Neuronal stem cell (in vitro differentiated cells): ENCODE measurements around the gene ELMOD3.
A peak's percentile ranks its signal among the peaks of the same experiment; 100 is the strongest.
"Not testable (repeated sequence)": the region's sequence is repeated elsewhere in the genome, so short reads cannot be mapped to it uniquely, and the experiment has no call there.

Experiments
- DNase-seq: peaks from one replicate; pipeline ENCODE4 v3.0.0-alpha.2; 2013; ENCODE audit warnings: low spot score
- H2AFZ ChIP-seq: one replicate; pipeline ENCODE4 v1.6.1; 2013; ENCODE audit warnings: mild to moderate bottlenecking, low read length, inconsistent platforms
- H2AK5ac ChIP-seq: 2 replicates; pipeline ENCODE4 v1.6.1; 2013; ENCODE audit warnings: low read depth, mild to moderate bottlenecking, inconsistent platforms, low read length, moderate library complexity, mixed read lengths
- H2BK120ac ChIP-seq: 2 replicates; pipeline ENCODE4 v1.6.1; 2013; ENCODE audit warnings: low read depth, mild to moderate bottlenecking, inconsistent platforms, low read length, moderate library complexity, mixed read lengths
- H2BK12ac ChIP-seq: one replicate; pipeline ENCODE4 v1.6.1; 2013; ENCODE audit warnings: low read length, inconsistent platforms
- H2BK15ac ChIP-seq: 2 replicates; pipeline ENCODE4 v1.6.1; 2013; ENCODE audit warnings: mild to moderate bottlenecking, low read length, inconsistent platforms, mixed read lengths
- H2BK5ac ChIP-seq: one replicate; pipeline ENCODE4 v1.6.1; 2013; ENCODE audit warnings: inconsistent platforms, mild to moderate bottlenecking, low read length, moderate library complexity
- H3K14ac ChIP-seq: one replicate; pipeline ENCODE4 v1.6.1; 2013; ENCODE audit warnings: low read length, inconsistent platforms
- H3K18ac ChIP-seq: 2 replicates; pipeline ENCODE4 v1.6.1; 2013; ENCODE audit warnings: low read length, inconsistent platforms
- H3K23ac ChIP-seq: 2 replicates; pipeline ENCODE4 v1.6.1; 2013; ENCODE audit warnings: low read depth, mild to moderate bottlenecking, mixed read lengths, low read length, inconsistent platforms; ENCODE audit not compliant: poor library complexity
- H3K27ac ChIP-seq: replicated peaks from 3 replicates; pipeline ENCODE4 v1.5.1; 2013; ENCODE audit warnings: low read length, inconsistent platforms
- H3K27me3 ChIP-seq, 3 experiments: 2 replicates each; pipeline ENCODE4 v1.6.1; 2013; ENCODE audit warnings: low read length in 3 of 3, mild to moderate bottlenecking in 2 of 3, inconsistent platforms in 1 of 3, low read depth in 1 of 3, mixed read lengths in 1 of 3, moderate library complexity in 1 of 3; ENCODE audit not compliant: control insufficient read depth in 3 of 3, insufficient read depth in 3 of 3
- H3K36me3 ChIP-seq, 2 donors: replicated peaks in 1 of 2; 2 replicates each; pipeline ENCODE4 v1.6.1; 2013; ENCODE audit warnings: low read length in 2 of 2; ENCODE audit not compliant: control insufficient read depth in 2 of 2, insufficient read depth in 2 of 2
- H3K4ac ChIP-seq: 2 replicates; pipeline ENCODE4 v1.6.1; 2013; ENCODE audit warnings: inconsistent platforms, mild to moderate bottlenecking, low read length, moderate library complexity
- H3K4me1 ChIP-seq, 2 donors: 1 replicate in 1 of 2; 2 replicates in 1 of 2; pipeline ENCODE4 v1.6.1; 2013; ENCODE audit warnings: low read length in 2 of 2, low read depth in 1 of 2; ENCODE audit not compliant: control insufficient read depth in 2 of 2, insufficient read depth in 1 of 2
- H3K4me2 ChIP-seq: one replicate; pipeline ENCODE4 v1.6.1; 2013; ENCODE audit warnings: mild to moderate bottlenecking, low read length, inconsistent platforms; ENCODE audit not compliant: insufficient read depth, poor library complexity, severe bottlenecking
- H3K4me3 ChIP-seq, 2 donors: 2 replicates each; pipeline ENCODE4 v1.5.1; 2013; ENCODE audit warnings: low read length in 2 of 2, mild to moderate bottlenecking in 2 of 2, inconsistent platforms in 1 of 2, moderate library complexity in 1 of 2
- H3K79me1 ChIP-seq: one replicate; pipeline ENCODE4 v1.6.1; 2013; ENCODE audit warnings: low read depth, mild to moderate bottlenecking, inconsistent platforms, low read length, moderate library complexity
- H3K9ac ChIP-seq: one replicate; pipeline ENCODE4 v1.6.1; 2013; ENCODE audit warnings: mild to moderate bottlenecking, low read depth, low read length, inconsistent platforms; ENCODE audit not compliant: poor library complexity
- H3K9me3 ChIP-seq, 2 donors: replicated peaks in 1 of 2; 2 replicates each; pipeline versions ENCODE3 to v1.6.1; 2013; ENCODE audit warnings: low read length in 2 of 2, mild to moderate bottlenecking in 2 of 2, inconsistent platforms in 1 of 2, low read depth in 1 of 2, mixed read lengths in 1 of 2, moderate library complexity in 1 of 2; ENCODE audit not compliant: control insufficient read depth in 2 of 2, insufficient read depth in 1 of 2
- H4K8ac ChIP-seq: one replicate; pipeline ENCODE4 v1.6.1; 2013; ENCODE audit warnings: low read depth, mild to moderate bottlenecking, inconsistent platforms, low read length, moderate library complexity
- H4K91ac ChIP-seq: one replicate; pipeline ENCODE4 v1.6.1; 2013; ENCODE audit warnings: low read length, low read depth, mild to moderate bottlenecking, inconsistent platforms; ENCODE audit not compliant: poor library complexity
- WGBS, 2 donors: extraction: QIAGEN DNeasy Blood & Tissue Kit; methylation state at CpG; one replicate each; pipeline ENCODE4 v1.1.7; 2013; ENCODE audit warnings: missing lambda C conversion rate in 2 of 2, mixed read lengths in 1 of 2; ENCODE audit not compliant: insufficient read length in 2 of 2, insufficient replicate concordance in 1 of 2; ENCODE audit errors: extremely low coverage in 2 of 2; 5-methylcytosine and 5-hydroxymethylcytosine counted together

The ELMOD3 gene

GRCh38 chr2:85439025-85439472 is 84.5 kb downstream of the ELMOD3 start:
- no peak overlapping the region for H3K9ac ChIP-seq
- no peak overlapping the region for H3K4me3 ChIP-seq
- H3K18ac ChIP-seq: no peak overlapping the region
- no peaks in the 10 kb centered on the region for H3K9me3 ChIP-seq
- no peak overlapping the region for H2BK12ac ChIP-seq
- peak overlapping the region; percentile 18 for H2BK15ac ChIP-seq
- H3K36me3 ChIP-seq: no peaks in the 10 kb centered on the region
- no peak for DNase-seq
- no peak overlapping the region for H3K23ac ChIP-seq
- H3K14ac ChIP-seq: no peak overlapping the region
- H2AFZ ChIP-seq: no peak overlapping the region
- H3K79me1 ChIP-seq: no peaks in the 10 kb centered on the region
- H2AK5ac ChIP-seq: no peak overlapping the region
- H2BK5ac ChIP-seq: no peak overlapping the region
- no peak overlapping the region for H4K91ac ChIP-seq
- no peak overlapping the region for H3K4me2 ChIP-seq
- no CpG with 5 or more reads among the region's 6 CpGs for WGBS, 2 donors
- no peak overlapping the region for H2BK120ac ChIP-seq
- peaks cover 0 to 18% (median 0%) of the 10 kb centered on the region in 3 experiments for H3K27me3 ChIP-seq
- no peak overlapping the region for H4K8ac ChIP-seq
- peaks cover 3 to 14% of the 10 kb centered on the region in 2 donors for H3K4me1 ChIP-seq
- no peak overlapping the region for H3K4ac ChIP-seq
- H3K27ac ChIP-seq: no peak overlapping the region

- not testable (repeated sequence) for H2AFZ ChIP-seq, H3K4me2 ChIP-seq, H4K8ac ChIP-seq, DNase-seq, H3K9me3 ChIP-seq, H3K9ac ChIP-seq, H3K4me3 ChIP-seq, H3K14ac ChIP-seq, H2BK5ac ChIP-seq, H4K91ac ChIP-seq, H3K27ac ChIP-seq, H2BK15ac ChIP-seq, H3K4ac ChIP-seq, H2BK120ac ChIP-seq, H3K79me1 ChIP-seq, H2BK12ac ChIP-seq, H3K36me3 ChIP-seq, H2AK5ac ChIP-seq, H3K23ac ChIP-seq
- Histone ChIP-seq H3K18ac (peak overlapping the region; percentile 21), H3K4me1 (peaks cover 3 to 14% of the 10 kb centered on the region in 2 donors), H3K27me3 (peaks cover 0 to 18% (median 2%) of the 10 kb centered on the region in 3 experiments)
- no CpG with 5 or more reads among the region's 9 CpGs for WGBS, 2 donors
Observed at GRCh38 chr2:85439569-85439968, 85.0 kb downstream of the ELMOD3 start.

DNA sequence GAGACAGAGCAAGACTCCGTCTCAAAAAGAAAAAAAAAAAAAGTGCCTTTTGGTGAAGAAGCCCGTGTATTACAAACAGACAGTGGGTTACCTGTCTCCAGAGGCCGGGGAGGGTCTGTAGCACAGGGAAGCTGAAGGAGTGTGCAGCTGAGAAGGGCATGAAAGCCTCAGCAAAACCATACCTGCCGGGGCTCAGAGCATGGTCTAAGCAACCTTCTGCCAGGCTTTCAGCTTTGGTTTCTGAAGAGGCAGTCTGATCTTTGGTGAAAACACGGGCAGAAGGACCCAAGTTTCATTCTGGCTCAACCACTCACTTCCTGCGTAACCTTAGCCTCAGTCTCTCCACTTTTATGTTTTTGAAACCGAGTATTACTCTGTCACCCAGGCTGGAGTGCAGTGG is 85.4 kb downstream of the ELMOD3 start:
- Histone ChIP-seq H3K14ac (no peak overlapping the region), H2AFZ (no peak overlapping the region), H3K79me1 (no peaks in the 10 kb centered on the region), H2BK5ac (no peak overlapping the region), H2BK120ac (no peak overlapping the region), H3K4ac (no peak overlapping the region), H2BK12ac (no peak overlapping the region), H3K36me3 (no peaks in the 10 kb centered on the region), H2AK5ac (no peak overlapping the region), H3K27ac (no peak overlapping the region), H3K23ac (no peak overlapping the region), H3K18ac (no peak overlapping the region), H3K9me3 (no peaks in the 10 kb centered on the region), H3K9ac (no peak overlapping the region), H3K4me2 (no peak overlapping the region), H3K4me1 (peaks cover 3 to 14% of the 10 kb centered on the region in 2 donors), H3K4me3 (no peak overlapping the region), H3K27me3 (peaks cover 0 to 18% (median 2%) of the 10 kb centered on the region in 3 experiments), H4K8ac (no peak overlapping the region), H2BK15ac (no peak overlapping the region), H4K91ac (no peak overlapping the region)
- DNase-seq: no peak
- no CpG with 5 or more reads among the region's 7 CpGs for WGBS, 2 donors

DNA sequence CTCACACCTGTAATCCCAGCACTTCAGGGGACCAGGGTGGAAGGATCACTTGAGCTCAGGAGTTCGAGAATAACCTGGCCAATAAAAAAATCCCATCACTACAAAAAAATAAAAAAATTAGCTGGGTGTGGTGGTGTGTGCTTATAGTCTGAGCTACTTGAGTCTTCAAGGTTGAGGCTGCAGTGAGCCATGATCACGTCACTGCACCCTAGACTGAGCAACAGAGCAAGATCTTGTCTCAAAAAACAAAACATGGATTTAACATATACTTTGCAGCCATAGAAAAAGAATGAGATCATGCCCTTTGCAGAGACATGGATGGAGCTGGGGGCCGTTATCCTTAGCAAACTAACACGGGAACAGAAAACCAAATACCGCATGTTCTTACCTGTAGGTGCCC is 86.2 kb downstream of the ELMOD3 start:
- H3K9ac ChIP-seq: no peak overlapping the region
- no peak for DNase-seq
- peaks cover 3 to 14% of the 10 kb centered on the region in 2 donors for H3K4me1 ChIP-seq
- no peaks in the 10 kb centered on the region for H3K9me3 ChIP-seq
- H3K4me3 ChIP-seq: no peak overlapping the region
- WGBS, 2 donors: no CpG with 5 or more reads among the region's 5 CpGs
- no peak overlapping the region for H2BK15ac ChIP-seq
- no peak overlapping the region for H3K14ac ChIP-seq
- H2BK120ac ChIP-seq: no peak overlapping the region
- H4K8ac ChIP-seq: no peak overlapping the region
- H3K79me1 ChIP-seq: no peaks in the 10 kb centered on the region
- no peak overlapping the region for H3K4me2 ChIP-seq
- no peak overlapping the region for H3K4ac ChIP-seq
- H2BK5ac ChIP-seq: no peak overlapping the region
- no peak overlapping the region for H2BK12ac ChIP-seq
- H3K27ac ChIP-seq: no peak overlapping the region
- no peak overlapping the region for H2AFZ ChIP-seq
- H3K36me3 ChIP-seq: no peaks in the 10 kb centered on the region
- no peak overlapping the region for H3K18ac ChIP-seq
- no peak overlapping the region for H4K91ac ChIP-seq
- no peak overlapping the region for H3K23ac ChIP-seq
- H3K27me3 ChIP-seq: peaks cover 0 to 18% (median 2%) of the 10 kb centered on the region in 3 experiments
- H2AK5ac ChIP-seq: no peak overlapping the region
